Limb (tissue), 2 donors: ENCODE data around the gene OPCML.

Experiments
- DNase-seq, 2 donors: peaks; one replicate each; pipeline ENCODE4 v3.0.0-alpha.2; 2016; ENCODE audit errors: extremely low spot score in 2 of 2

OPCML gene

GRCh38 chr11:133180201-133180600 lies 352.1 kb downstream of the OPCML start:
- DNase-seq = no peak

- no peak for DNase-seq
These were observed 355.6 kb downstream of the OPCML start for GRCh38 chr11:133176748-133177147.

- no peak for DNase-seq
These were observed 357.2 kb downstream of the OPCML start for GRCh38 chr11:133175103-133175502.

- peak in 1 of 2 donors; percentile 45 for DNase-seq
These were observed 358.4 kb downstream of the OPCML start for GRCh38 chr11:133173810-133174412.

- DNase-seq = no peak
These were observed 360.0 kb downstream of the OPCML start for GRCh38 chr11:133172349-133172748.

- no peak for DNase-seq
These were observed 360.9 kb downstream of the OPCML start for GRCh38 chr11:133171374-133171773.

- DNase-seq = no peak
These were observed 364.3 kb downstream of the OPCML start for GRCh38 chr11:133168016-133168415.

GRCh38 chr11:133166662-133167061 lies 365.6 kb downstream of the OPCML start:
- DNase-seq = no peak

- no peak for DNase-seq
These were observed 367.3 kb downstream of the OPCML start for GRCh38 chr11:133164986-133165385.

- DNase-seq = peak in 1 of 2 donors; percentile 34
These were observed 368.6 kb downstream of the OPCML start for GRCh38 chr11:133163463-133164419.

GRCh38 chr11:133162227-133162626 lies 370.1 kb downstream of the OPCML start:
- DNase-seq = no peak

- no peak for DNase-seq
These were observed 371.5 kb downstream of the OPCML start for GRCh38 chr11:133160754-133161153.

GRCh38 chr11:133156986-133157745 lies 375.1 kb downstream of the OPCML start:
- DNase-seq = no peak

- DNase-seq = no peak
These were observed 377.5 kb downstream of the OPCML start for GRCh38 chr11:133154781-133155180.

- no peak for DNase-seq
These were observed 378.2 kb downstream of the OPCML start for GRCh38 chr11:133154076-133154475.

- no peak for DNase-seq
These were observed 379.3 kb downstream of the OPCML start for GRCh38 chr11:133153031-133153430.

- DNase-seq = no peak
These were observed 382.6 kb downstream of the OPCML start for GRCh38 chr11:133149698-133150097.

- no peak for DNase-seq
These were observed 384.7 kb downstream of the OPCML start for GRCh38 chr11:133147625-133148024.

- DNase-seq = no peak
These were observed 385.5 kb downstream of the OPCML start for GRCh38 chr11:133146697-133147306.

- DNase-seq = no peak
These were observed 394.4 kb downstream of the OPCML start for GRCh38 chr11:133137939-133138338.

- no peak for DNase-seq
These were observed 395.0 kb downstream of the OPCML start for GRCh38 chr11:133137270-133137669.

- no peak for DNase-seq
These were observed 395.9 kb downstream of the OPCML start for GRCh38 chr11:133136376-133136775.
